Epithelial cell of esophagus (primary cell): ENCODE measurements around the gene ADAM11.
"Not testable (repeated sequence)": the region's sequence is repeated elsewhere in the genome, so short reads cannot be mapped to it uniquely, and the experiment has no call there.

ENCODE experiments used
- DNase-seq: peaks from one replicate; pipeline ENCODE4 v3.0.0; 2010; ENCODE audit warnings: low read depth
- H3K4me3 ChIP-seq: 2 replicates; pipeline ENCODE4 v1.5.1; 2011; ENCODE audit warnings: mild to moderate bottlenecking, low read length, control low read depth
- TF ChIP-seq, protein P1 (sequence below): IDR thresholded peaks from 2 replicates; pipeline ENCODE4 v1.5.1; 2011; ENCODE audit warnings: low read depth, mild to moderate bottlenecking, low read length, control low read depth, inconsistent platforms; ENCODE audit not compliant: insufficient read depth; ENCODE audit errors: missing control alignments

Gene ADAM11, protein sequence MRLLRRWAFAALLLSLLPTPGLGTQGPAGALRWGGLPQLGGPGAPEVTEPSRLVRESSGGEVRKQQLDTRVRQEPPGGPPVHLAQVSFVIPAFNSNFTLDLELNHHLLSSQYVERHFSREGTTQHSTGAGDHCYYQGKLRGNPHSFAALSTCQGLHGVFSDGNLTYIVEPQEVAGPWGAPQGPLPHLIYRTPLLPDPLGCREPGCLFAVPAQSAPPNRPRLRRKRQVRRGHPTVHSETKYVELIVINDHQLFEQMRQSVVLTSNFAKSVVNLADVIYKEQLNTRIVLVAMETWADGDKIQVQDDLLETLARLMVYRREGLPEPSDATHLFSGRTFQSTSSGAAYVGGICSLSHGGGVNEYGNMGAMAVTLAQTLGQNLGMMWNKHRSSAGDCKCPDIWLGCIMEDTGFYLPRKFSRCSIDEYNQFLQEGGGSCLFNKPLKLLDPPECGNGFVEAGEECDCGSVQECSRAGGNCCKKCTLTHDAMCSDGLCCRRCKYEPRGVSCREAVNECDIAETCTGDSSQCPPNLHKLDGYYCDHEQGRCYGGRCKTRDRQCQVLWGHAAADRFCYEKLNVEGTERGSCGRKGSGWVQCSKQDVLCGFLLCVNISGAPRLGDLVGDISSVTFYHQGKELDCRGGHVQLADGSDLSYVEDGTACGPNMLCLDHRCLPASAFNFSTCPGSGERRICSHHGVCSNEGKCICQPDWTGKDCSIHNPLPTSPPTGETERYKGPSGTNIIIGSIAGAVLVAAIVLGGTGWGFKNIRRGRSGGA

DNA sequence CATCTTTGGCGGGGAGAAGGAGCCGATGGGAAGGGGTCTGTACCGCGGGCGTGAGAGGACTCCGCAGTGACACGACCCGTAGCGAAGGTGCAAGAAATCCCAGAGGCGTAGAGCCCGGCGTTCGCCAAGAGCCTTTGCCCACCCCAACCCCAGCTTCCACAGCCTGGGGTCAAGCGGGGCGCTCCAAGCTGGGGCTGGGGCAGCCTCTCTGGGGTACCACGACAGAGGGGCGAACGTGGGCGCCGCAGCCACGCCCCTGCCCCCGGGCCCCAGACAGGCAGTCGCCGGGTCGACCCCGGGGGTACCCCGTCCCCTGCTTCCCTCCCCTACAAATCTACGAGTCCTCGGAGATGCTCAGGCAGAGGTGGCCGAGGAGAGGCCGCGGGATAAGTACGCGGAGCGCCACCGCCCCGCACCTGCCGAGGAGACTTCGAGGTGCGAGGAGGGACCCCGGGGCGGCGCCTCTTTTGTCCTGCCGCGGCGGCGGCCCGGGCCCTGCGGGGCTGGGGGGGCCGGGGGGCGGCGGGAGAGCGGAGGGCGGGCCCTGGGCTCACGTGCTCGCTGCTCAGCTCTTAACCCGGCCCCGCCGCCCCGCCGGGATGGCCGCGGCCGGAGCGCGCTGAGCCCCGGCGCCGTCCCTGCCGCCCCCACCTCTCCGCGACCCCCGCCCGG, at the start of gene ADAM11:
TSS of gene ADAM11 (plus strand) at position 575 of the 672 bp plus-strand sequence. CDS start 212 bp downstream, outside the sequence.
- no peak for DNase-seq
- H3K4me3 ChIP-seq: no peak within 1 kb of the TSS
- TF ChIP-seq, protein P1, sequence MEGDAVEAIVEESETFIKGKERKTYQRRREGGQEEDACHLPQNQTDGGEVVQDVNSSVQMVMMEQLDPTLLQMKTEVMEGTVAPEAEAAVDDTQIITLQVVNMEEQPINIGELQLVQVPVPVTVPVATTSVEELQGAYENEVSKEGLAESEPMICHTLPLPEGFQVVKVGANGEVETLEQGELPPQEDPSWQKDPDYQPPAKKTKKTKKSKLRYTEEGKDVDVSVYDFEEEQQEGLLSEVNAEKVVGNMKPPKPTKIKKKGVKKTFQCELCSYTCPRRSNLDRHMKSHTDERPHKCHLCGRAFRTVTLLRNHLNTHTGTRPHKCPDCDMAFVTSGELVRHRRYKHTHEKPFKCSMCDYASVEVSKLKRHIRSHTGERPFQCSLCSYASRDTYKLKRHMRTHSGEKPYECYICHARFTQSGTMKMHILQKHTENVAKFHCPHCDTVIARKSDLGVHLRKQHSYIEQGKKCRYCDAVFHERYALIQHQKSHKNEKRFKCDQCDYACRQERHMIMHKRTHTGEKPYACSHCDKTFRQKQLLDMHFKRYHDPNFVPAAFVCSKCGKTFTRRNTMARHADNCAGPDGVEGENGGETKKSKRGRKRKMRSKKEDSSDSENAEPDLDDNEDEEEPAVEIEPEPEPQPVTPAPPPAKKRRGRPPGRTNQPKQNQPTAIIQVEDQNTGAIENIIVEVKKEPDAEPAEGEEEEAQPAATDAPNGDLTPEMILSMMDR: no peak

DNA sequence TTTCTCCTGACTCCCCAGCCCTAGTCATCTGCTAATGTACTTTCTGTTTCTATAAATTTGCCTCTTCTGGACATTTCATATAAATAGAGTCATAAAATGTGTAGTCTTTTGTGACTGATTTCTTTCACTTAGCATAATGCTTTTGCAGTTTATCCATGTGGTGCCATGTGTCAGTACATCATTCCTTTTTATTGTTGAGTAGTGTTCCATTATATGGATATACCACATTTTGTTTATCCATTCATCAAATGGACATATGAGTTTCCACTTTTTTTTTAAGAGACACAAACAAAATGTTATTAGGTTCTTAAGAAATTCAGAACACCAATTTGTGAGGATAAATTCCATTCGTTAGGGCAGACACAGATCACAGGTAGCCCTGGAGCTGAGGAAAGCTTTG, 39.3 kb upstream of the ADAM11 start:
- no peak overlapping the region for H3K4me3 ChIP-seq
- TF ChIP-seq, protein P1: no peak
- DNase-seq: no peak

DNA sequence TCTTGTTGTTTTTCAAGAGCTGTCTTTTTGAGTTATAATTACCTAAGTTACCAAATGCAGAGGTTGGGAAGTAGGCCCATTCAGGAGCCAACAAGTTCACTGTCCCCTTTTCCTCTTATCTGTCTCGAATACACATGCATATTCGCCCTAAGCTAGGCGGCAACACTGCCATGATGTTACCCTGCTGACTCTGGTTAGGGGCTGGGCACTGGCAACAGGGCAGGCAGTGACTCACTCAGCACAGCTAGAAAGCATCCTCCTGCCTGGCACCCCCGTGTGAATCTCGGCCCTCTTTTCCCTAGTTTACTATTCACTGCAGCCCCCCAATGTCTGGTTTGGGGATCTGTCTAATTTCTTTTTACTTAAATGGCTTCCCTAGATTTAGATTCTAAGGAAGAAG, 36.5 kb upstream of the ADAM11 start:
- DNase-seq: no peak
- H3K4me3 ChIP-seq: no peak overlapping the region
- TF ChIP-seq, protein P1: no peak

GRCh38 chr17:44726121-44726520, 32.7 kb upstream of the ADAM11 start:
- DNase-seq: not testable (repeated sequence)

DNA sequence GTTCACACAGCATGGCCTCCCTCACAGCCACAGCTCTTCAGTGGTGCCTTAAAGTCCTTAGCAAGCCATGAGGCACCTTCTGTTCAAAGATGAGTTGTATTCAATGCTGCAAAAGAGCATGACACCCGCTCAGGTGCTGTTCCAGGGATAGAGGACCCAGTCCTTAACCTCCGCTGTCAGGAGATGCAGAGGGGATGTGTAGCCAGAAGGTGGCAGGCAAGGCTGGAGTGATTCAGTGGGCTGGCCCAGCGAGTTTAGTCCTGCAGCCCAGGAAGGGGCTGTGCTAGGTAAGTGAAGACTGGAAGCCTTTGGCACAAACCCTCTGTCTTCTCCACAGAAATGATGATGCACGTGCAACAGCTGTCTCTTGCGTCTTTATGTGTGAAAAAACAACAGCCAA, 25.0 kb upstream of the ADAM11 start:
- TF ChIP-seq, protein P1: peak; percentile 48
- DNase-seq: peak; percentile 57
- no peak overlapping the region for H3K4me3 ChIP-seq

More at GRCh38 chr17:44726121-44726520, 32.7 kb upstream of the ADAM11 start:
- not testable (repeated sequence) for H3K4me3 ChIP-seq

GRCh38 chr17:44734272-44734671, 24.5 kb upstream of the ADAM11 start:
- no peak overlapping the region for H3K4me3 ChIP-seq
- DNase-seq: no peak
- TF ChIP-seq, protein P1: no peak

DNA sequence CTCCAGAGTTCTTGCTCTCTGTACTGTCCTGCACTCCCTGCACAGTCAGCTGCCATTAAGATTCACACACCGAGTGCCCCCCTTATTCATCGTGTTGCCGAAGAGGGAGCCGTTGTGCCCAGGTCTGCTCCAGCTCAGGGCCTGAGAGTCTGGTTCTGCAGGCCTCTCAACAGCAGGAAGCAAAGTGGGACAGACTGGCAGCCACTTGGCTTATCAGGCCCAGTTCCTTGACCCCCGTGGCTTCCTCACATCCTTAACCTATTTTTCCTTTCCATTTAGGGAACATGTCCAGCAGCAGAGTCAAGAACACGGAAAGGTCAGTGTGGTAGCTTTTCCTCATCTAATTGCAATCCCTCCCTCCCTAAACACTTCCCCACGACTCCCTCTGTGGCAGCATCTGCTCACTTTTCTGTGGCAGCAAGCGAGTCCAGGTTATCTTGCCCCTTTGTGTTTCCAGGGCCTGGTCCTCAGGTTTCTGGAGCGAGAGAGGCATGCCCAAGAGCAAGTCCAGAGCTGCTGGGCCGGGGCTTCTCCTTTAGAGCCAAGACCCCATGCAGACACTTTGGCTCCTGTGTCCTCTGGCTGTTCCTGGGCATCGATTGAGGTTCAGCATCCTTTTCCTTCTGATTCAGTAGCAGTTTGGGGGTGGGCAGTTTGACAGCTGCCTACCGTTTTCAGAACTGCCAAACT, 22.1 kb upstream of the ADAM11 start:
- DNase-seq: no peak
- TF ChIP-seq, protein P1: no peak
- H3K4me3 ChIP-seq: no peak overlapping the region
